Endothelial cell of umbilical vein (primary cell): ENCODE measurements around the gene TYW1.
"Not testable (repeated sequence)": the region's sequence is repeated elsewhere in the genome, so short reads cannot be mapped to it uniquely, and the experiment has no call there.

Experiments used
- EZH2 ChIP-seq: IDR thresholded peaks from 2 replicates; pipeline ENCODE4 v1.6.1; 2012; ENCODE audit warnings: borderline replicate concordance, low read depth, mild to moderate bottlenecking, moderate library complexity, low read length, inconsistent platforms; ENCODE audit not compliant: severe bottlenecking
- GATA2 ChIP-seq: IDR thresholded peaks from 2 replicates; pipeline ENCODE4 v1.7.0; 2011; ENCODE audit warnings: low read depth, mild to moderate bottlenecking, moderate library complexity, mixed read lengths, low read length; ENCODE audit not compliant: insufficient read length, insufficient read depth
- MAX ChIP-seq: IDR thresholded peaks from 2 replicates; pipeline ENCODE4 v1.6.1; 2011; ENCODE audit not compliant: insufficient read depth, insufficient read length
- MYC ChIP-seq: IDR thresholded peaks from one replicate; pipeline ENCODE4 v1.6.1; 2011; ENCODE audit warnings: mild to moderate bottlenecking, low read depth, low read length
- POLR2A ChIP-seq: IDR thresholded peaks from 2 replicates; pipeline ENCODE4 v1.6.1; 2012; ENCODE audit warnings: low read depth, mild to moderate bottlenecking, control low read depth, low read length
- TF ChIP-seq, protein P1 (sequence below), 2 donors: IDR thresholded peaks; 1 replicate in 1 of 2; 2 replicates in 1 of 2; pipeline ENCODE4 v1.5.1; 2011; ENCODE audit warnings: low read length in 2 of 2, mild to moderate bottlenecking in 2 of 2, moderate library complexity in 2 of 2, control low read depth in 1 of 2, inconsistent platforms in 1 of 2, low read depth in 1 of 2; ENCODE audit not compliant: insufficient read depth in 1 of 2; ENCODE audit errors: extremely low read depth in 1 of 2

- TF ChIP-seq, protein P1, sequence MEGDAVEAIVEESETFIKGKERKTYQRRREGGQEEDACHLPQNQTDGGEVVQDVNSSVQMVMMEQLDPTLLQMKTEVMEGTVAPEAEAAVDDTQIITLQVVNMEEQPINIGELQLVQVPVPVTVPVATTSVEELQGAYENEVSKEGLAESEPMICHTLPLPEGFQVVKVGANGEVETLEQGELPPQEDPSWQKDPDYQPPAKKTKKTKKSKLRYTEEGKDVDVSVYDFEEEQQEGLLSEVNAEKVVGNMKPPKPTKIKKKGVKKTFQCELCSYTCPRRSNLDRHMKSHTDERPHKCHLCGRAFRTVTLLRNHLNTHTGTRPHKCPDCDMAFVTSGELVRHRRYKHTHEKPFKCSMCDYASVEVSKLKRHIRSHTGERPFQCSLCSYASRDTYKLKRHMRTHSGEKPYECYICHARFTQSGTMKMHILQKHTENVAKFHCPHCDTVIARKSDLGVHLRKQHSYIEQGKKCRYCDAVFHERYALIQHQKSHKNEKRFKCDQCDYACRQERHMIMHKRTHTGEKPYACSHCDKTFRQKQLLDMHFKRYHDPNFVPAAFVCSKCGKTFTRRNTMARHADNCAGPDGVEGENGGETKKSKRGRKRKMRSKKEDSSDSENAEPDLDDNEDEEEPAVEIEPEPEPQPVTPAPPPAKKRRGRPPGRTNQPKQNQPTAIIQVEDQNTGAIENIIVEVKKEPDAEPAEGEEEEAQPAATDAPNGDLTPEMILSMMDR (IDR thresholded peaks at IDR 0.05; ENCODE audit: extremely low read depth in 1 of 2, insufficient read depth in 1 of 2, low read depth in 1 of 2, low read length in 2 of 2), result not testable (repeated sequence)
- TF ChIP-seq MAX, GATA2, EZH2, POLR2A, MYC: not testable (repeated sequence)
Measured at GRCh38 chr7:67049908-67050307, 53.3 kb downstream of the TYW1 start.
